ENCODE data around the gene PAX5. TPM values are rescaled to one million over a fixed set of nuclear protein-coding genes. Genes with fewer than 3 reads are reported as not detected.

PAX5 gene
- 0.39 and 0.75 TPM in 2 replicates for total RNA-seq (2021)
- long read RNA-seq = 0 reads

DNA sequence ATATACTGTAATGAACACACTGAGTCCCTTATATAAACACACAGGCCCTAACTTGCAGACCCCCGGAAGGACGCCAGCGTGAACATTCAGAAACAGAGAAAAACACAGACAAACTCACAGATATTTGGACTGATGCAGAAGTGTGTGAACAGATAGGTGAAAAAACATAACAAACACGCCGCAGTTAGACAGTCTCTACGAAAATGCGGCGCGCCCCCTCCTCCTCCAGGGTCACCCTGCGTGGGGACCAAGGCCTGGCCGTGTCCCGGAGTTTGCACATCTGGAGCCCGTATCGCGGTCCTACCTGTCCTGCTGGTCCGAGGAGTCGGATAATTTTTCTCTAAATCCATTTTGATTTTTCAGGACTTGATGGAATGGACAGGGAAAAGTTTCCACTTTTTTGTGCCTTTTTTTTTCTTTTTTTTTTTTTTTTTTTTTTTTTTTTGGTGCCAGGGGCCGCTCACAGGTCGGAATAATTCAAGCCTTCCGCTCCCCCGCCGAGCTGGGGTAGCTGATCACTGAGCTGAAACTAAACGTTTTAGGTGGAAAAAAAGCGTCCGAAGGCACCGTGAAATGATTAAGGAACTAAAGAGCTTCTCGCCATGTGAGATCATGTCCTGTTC is at the start of gene PAX5:
PAX5 (minus strand) TSS at position 587 of the 623 bp plus-strand sequence; CDS start at position 350, 237 bp downstream.
- no peaks in the 10 kb centered on the region for H3K4me1 ChIP-seq (ENCODE audit: insufficient read depth, low read length)
- H3K14ac ChIP-seq (ENCODE audit: insufficient read depth, low read length) = no peak within 1 kb of the TSS; the same call in 1 of the 2 replicates
- H3T11ph ChIP-seq (ENCODE audit: low read length) = no peak within 1 kb of the TSS
- H2BK5ac ChIP-seq (ENCODE audit: insufficient read length, low read length) = no peak within 1 kb of the TSS
- peaks cover 100% of the 10 kb centered on the region for H3K27me3 Mint-ChIP-seq (ENCODE audit: low read depth)
- no peak for TF ChIP-seq CTCF (conservative IDR thresholded peaks at IDR 0.05)
- no peak within 1 kb of the TSS for H3K9ac ChIP-seq (ENCODE audit: extremely low read depth, insufficient read length, low read length)
- peaks cover 0 to 6% of the 10 kb centered on the region in 2 experiments; a peak in 3 of 5 replicates for H3K9me3 Mint-ChIP-seq
- no peak within 1 kb of the TSS for H3K4ac ChIP-seq (ENCODE audit: low read depth, low read length)
- no peaks in the 10 kb centered on the region for H3K9me3 ChIP-seq (ENCODE audit: control insufficient read depth, low read depth, low read length)
- H2BK120ac ChIP-seq (ENCODE audit: low read depth, low read length, poor library complexity, severe bottlenecking) = no peak within 1 kb of the TSS
- WGBS (ENCODE audit: extremely low coverage, insufficient read length, low lambda C conversion rate) = no CpG with 5 or more reads among the region's 27 CpGs
- no peak within 1 kb of the TSS for H2BK12ac ChIP-seq (ENCODE audit: insufficient read length, low read depth, low read length)
- peak within 1 kb of the TSS; percentile 57 to 86 for H3K4me3 Mint-ChIP-seq
- H3K4me1 Mint-ChIP-seq = peaks cover 38 to 49% of the 10 kb centered on the region in 2 experiments
- peaks cover 43% of the 10 kb centered on the region for H3K23me2 ChIP-seq (ENCODE audit: insufficient read length, low read depth, low read length, poor library complexity, severe bottlenecking)
- H3K27me3 ChIP-seq (ENCODE audit: insufficient read depth, low read length) = peaks cover 84% of the 10 kb centered on the region
- no peak within 1 kb of the TSS for H3K27ac ChIP-seq (ENCODE audit: insufficient read length, low read depth, low read length)
- H2AFZ ChIP-seq (ENCODE audit: low read length) = no peak within 1 kb of the TSS
- no peak for DNase-seq
- H4K8ac ChIP-seq (replicated peaks; ENCODE audit: insufficient read length, low read depth, low read length) = no peak within 1 kb of the TSS
- peaks cover 0 to 4% (median 0%) of the 10 kb centered on the region in 3 experiments; a peak in 2 of 7 replicates for H3K36me3 Mint-ChIP-seq (ENCODE audit: insufficient read depth in 1 of 3, low read depth in 3 of 3)
- no peak within 1 kb of the TSS for H4K5ac ChIP-seq (ENCODE audit: insufficient read length, low read depth, low read length)
- no peak within 1 kb of the TSS for H3K23ac ChIP-seq (ENCODE audit: insufficient read length, low read depth, low read length)
- peak within 1 kb of the TSS; percentile 80 for H3K4me2 ChIP-seq (ENCODE audit: insufficient read depth, insufficient read length, low read length)
- H2BK15ac ChIP-seq (ENCODE audit: low read depth, low read length) = no peak within 1 kb of the TSS
- peaks cover 3% of the 10 kb centered on the region for H4K20me1 ChIP-seq (ENCODE audit: control insufficient read depth, insufficient read depth, insufficient read length)
- no peak within 1 kb of the TSS for H3K18ac ChIP-seq (ENCODE audit: insufficient read length, low read depth, low read length)
- H3K79me1 ChIP-seq (ENCODE audit: insufficient read depth, low read depth, low read length, poor library complexity, severe bottlenecking) = no peaks in the 10 kb centered on the region
- H2AK5ac ChIP-seq (ENCODE audit: insufficient read length, low read length) = no peak within 1 kb of the TSS
- no peak within 1 kb of the TSS for H4K91ac ChIP-seq (ENCODE audit: insufficient read length, low read depth, low read length)
- H3K56ac ChIP-seq (ENCODE audit: insufficient read length, low read depth, low read length) = no peak within 1 kb of the TSS
- H3K79me2 ChIP-seq (ENCODE audit: insufficient read depth, low read length) = no peaks in the 10 kb centered on the region
- no peak within 1 kb of the TSS for H2BK20ac ChIP-seq (ENCODE audit: low read depth, low read length, poor library complexity, severe bottlenecking)
- H3K27ac Mint-ChIP-seq = no peak within 1 kb of the TSS; a peak in 1 of 7 replicates
